IPS DF 4.7 (cell line): Measurements from ENCODE around the gene GALNT2.

Experiments used
- DNase-seq: peaks from one replicate; pipeline ENCODE4 v3.0.0-alpha.2; 2013; ENCODE audit warnings: low spot score; ENCODE audit errors: extremely low read depth

The GALNT2 gene

GRCh38 chr1:230158415-230159291 is 91.6 kb downstream of the GALNT2 start:
- no peak for DNase-seq

- no peak for DNase-seq
These were observed 92.5 kb downstream of the GALNT2 start for GRCh38 chr1:230159580-230159979.

- DNase-seq: no peak
These were observed 94.1 kb downstream of the GALNT2 start for GRCh38 chr1:230160957-230161771.

- DNase-seq: no peak
These were observed 96.2 kb downstream of the GALNT2 start for GRCh38 chr1:230163205-230163604.

GRCh38 chr1:230163719-230164118 is 96.7 kb downstream of the GALNT2 start:
- no peak for DNase-seq

- DNase-seq: no peak
These were observed 98.5 kb downstream of the GALNT2 start for GRCh38 chr1:230165536-230165935.

- DNase-seq: no peak
These were observed 99.5 kb downstream of the GALNT2 start for GRCh38 chr1:230166366-230167132.

GRCh38 chr1:230167419-230167852 is 100.4 kb downstream of the GALNT2 start:
- peak; percentile 69 for DNase-seq

GRCh38 chr1:230169454-230170152 is 102.6 kb downstream of the GALNT2 start:
- DNase-seq: no peak

GRCh38 chr1:230170153-230170547 is 103.1 kb downstream of the GALNT2 start:
- DNase-seq: no peak

GRCh38 chr1:230170622-230171021 is 103.6 kb downstream of the GALNT2 start:
- DNase-seq: no peak

- no peak for DNase-seq
These were observed 104.4 kb downstream of the GALNT2 start for GRCh38 chr1:230171356-230172015.

GRCh38 chr1:230172016-230172537 is 105.0 kb downstream of the GALNT2 start:
- no peak for DNase-seq

GRCh38 chr1:230173187-230173975 is 106.3 kb downstream of the GALNT2 start:
- no peak for DNase-seq

- DNase-seq: no peak
These were observed 107.0 kb downstream of the GALNT2 start for GRCh38 chr1:230174041-230174440.

- DNase-seq: no peak
These were observed 107.6 kb downstream of the GALNT2 start for GRCh38 chr1:230174471-230175162.

- no peak for DNase-seq
These were observed 108.2 kb downstream of the GALNT2 start for GRCh38 chr1:230175163-230175747.

- no peak for DNase-seq
These were observed 108.8 kb downstream of the GALNT2 start for GRCh38 chr1:230175839-230176238.
